Liver (tissue), 3 donors: ENCODE results near the gene WSCD2.

Experiments
- CTCF ChIP-seq: fragments of 150-350 bp; IDR thresholded peaks from 2 replicates; pipeline ENCODE4 v1.5.1; 2017; ENCODE audit warnings: improper control_type of control experiment, low read depth, low read length; ENCODE audit not compliant: missing input control
- SP1 ChIP-seq: IDR thresholded peaks from 2 replicates; pipeline ENCODE4 v1.6.1; 2018; ENCODE audit warnings: antibody characterized with exemption, mild to moderate bottlenecking
- TAF1 ChIP-seq: conservative IDR thresholded peaks from 2 replicates; pipeline ENCODE4 v1.6.1; 2016; ENCODE audit warnings: antibody characterized with exemption, mild to moderate bottlenecking
- TF ChIP-seq, protein P1 (sequence below): IDR thresholded peaks from 2 replicates; pipeline ENCODE4 v1.6.1; 2016; ENCODE audit warnings: antibody characterized with exemption
- donor health status: healthy.
- donor health status: healthy.

GRCh38 chr12:108191938-108192337 is 62.9 kb downstream of the WSCD2 start:
- TF ChIP-seq, protein P1, sequence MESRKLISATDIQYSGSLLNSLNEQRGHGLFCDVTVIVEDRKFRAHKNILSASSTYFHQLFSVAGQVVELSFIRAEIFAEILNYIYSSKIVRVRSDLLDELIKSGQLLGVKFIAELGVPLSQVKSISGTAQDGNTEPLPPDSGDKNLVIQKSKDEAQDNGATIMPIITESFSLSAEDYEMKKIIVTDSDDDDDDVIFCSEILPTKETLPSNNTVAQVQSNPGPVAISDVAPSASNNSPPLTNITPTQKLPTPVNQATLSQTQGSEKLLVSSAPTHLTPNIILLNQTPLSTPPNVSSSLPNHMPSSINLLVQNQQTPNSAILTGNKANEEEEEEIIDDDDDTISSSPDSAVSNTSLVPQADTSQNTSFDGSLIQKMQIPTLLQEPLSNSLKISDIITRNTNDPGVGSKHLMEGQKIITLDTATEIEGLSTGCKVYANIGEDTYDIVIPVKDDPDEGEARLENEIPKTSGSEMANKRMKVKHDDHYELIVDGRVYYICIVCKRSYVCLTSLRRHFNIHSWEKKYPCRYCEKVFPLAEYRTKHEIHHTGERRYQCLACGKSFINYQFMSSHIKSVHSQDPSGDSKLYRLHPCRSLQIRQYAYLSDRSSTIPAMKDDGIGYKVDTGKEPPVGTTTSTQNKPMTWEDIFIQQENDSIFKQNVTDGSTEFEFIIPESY, result no peak
- TF ChIP-seq CTCF (no peak), TAF1 (no peak), SP1 (no peak)
